K562 (cell line): ENCODE measurements around the gene RPS19. TPM values are rescaled to one million over a fixed set of nuclear protein-coding genes. Genes with fewer than 3 reads are reported as not detected.

ENCODE experiments used
- ATAC-seq: fragments of 200-7000 bp; cut with Tn5 transposase; 3 replicates; pipeline ENCODE4 v1.9.1; 2020; ENCODE audit warnings: moderate library complexity
- BruUV-seq: library from RNA; stranded (reverse); fragments of 400-500 nt; replicated peaks from 2 replicates; lab custom pipeline; 2021; lab: Mats Ljungman, UMichigan
- CTCF ChIA-PET: fragments of 300-600 bp; formaldehyde crosslinking; extraction: SDS; loops from one replicate; lab custom pipeline; 2021; ENCODE audit warnings: low intra/inter-chr PET ratio; lab: Yijun Ruan, JAX
- POLR2A ChIA-PET: fragments of 300-600, 350-650 bp; sonication (Branson Sonifier 250); formaldehyde crosslinking; extraction: SDS; loops from one replicate; lab custom pipeline; 2021; ENCODE audit warnings: antibody characterized with exemption, inconsistent platforms; lab: Yijun Ruan, JAX
- DNase-seq, 4 experiments: peaks; one replicate each; pipeline versions ENCODE4 v3.0.0 to v3.0.0-alpha.2; 2011 to 2018; ENCODE audit warnings: low spot score in 3 of 4, mixed read lengths in 3 of 4; ENCODE audit errors: extremely low read depth in 1 of 4
- FAIRE-seq: peaks from 2 replicates; lab custom pipeline; 2011; peaks lifted over from hg19 to GRCh38; lab: Jason Lieb, UNC
- H2AFZ ChIP-seq: 2 replicates; pipeline ENCODE4 v1.6.0; 2011; ENCODE audit warnings: low read depth, low read length, control low read depth, inconsistent platforms
- H3K27ac ChIP-seq: fragments of 200-600 bp; 3 replicates; pipeline ENCODE4 v1.8.0; 2011; ENCODE audit warnings: low read depth, mild to moderate bottlenecking, control low read depth, inconsistent platforms, low read length, moderate library complexity, mixed read lengths; ENCODE audit errors: extremely low read depth
- H3K27me3 ChIP-seq, 2 experiments: fragments of 300-600 bp in 1 of 2; 2 replicates in 1 of 2; 3 replicates in 1 of 2; pipeline versions ENCODE4 v1.6.0 to v1.8.0; 2011; ENCODE audit warnings: inconsistent platforms in 2 of 2, low read length in 2 of 2, mild to moderate bottlenecking in 1 of 2, mixed read lengths in 1 of 2, moderate library complexity in 1 of 2; ENCODE audit not compliant: control insufficient read depth in 2 of 2, insufficient read depth in 2 of 2
- H3K36me3 ChIP-seq: fragments of 300-600 bp; 3 replicates; pipeline ENCODE4 v1.8.0; 2011; ENCODE audit warnings: mild to moderate bottlenecking, low read length, inconsistent platforms; ENCODE audit not compliant: control insufficient read depth, insufficient read depth
- H3K4me1 ChIP-seq, 2 experiments: fragments of 200-600 bp in 1 of 2; replicated peaks in 1 of 2; 2 replicates in 1 of 2; 3 replicates in 1 of 2; pipeline versions ENCODE4 v1.5.1 to v1.8.0; 2011; ENCODE audit warnings: inconsistent platforms in 2 of 2, low read length in 2 of 2, mild to moderate bottlenecking in 1 of 2, mixed read lengths in 1 of 2, moderate library complexity in 1 of 2; ENCODE audit not compliant: control insufficient read depth in 2 of 2, insufficient read depth in 2 of 2
- H3K4me2 ChIP-seq: 2 replicates; pipeline ENCODE4 v1.6.1; 2011; ENCODE audit warnings: low read length, control low read depth, inconsistent platforms, mixed read lengths; ENCODE audit not compliant: insufficient read depth
- H3K4me3 ChIP-seq: fragments of 200-600 bp; sonication (generic), shearing (Covaris generic); 2 replicates; pipeline ENCODE4 v1.5.1; 2016; ENCODE audit warnings: control low read depth, inconsistent platforms
- H3K79me2 ChIP-seq: fragments of 200-600 bp; 3 replicates; pipeline ENCODE4 v1.8.0; 2011; ENCODE audit warnings: low read length, inconsistent platforms; ENCODE audit not compliant: control insufficient read depth, insufficient read depth
- H3K9ac ChIP-seq, 2 experiments: 2 replicates each; pipeline versions ENCODE4 v1.6.0 to v1.6.1; 2011; ENCODE audit warnings: low read depth in 2 of 2, low read length in 2 of 2, control low read depth in 1 of 2, inconsistent platforms in 1 of 2, mild to moderate bottlenecking in 1 of 2, mixed read lengths in 1 of 2; ENCODE audit not compliant: insufficient read depth in 1 of 2
- H3K9me1 ChIP-seq: one replicate; pipeline ENCODE4 v1.6.0; 2011; ENCODE audit warnings: inconsistent platforms, mild to moderate bottlenecking, low read length, moderate library complexity; ENCODE audit not compliant: control insufficient read depth, insufficient read depth
- H3K9me3 ChIP-seq: replicated peaks from 2 replicates; pipeline ENCODE4 v1.5.1; 2011; ENCODE audit warnings: low read depth, low read length, inconsistent platforms; ENCODE audit not compliant: control insufficient read depth, insufficient read depth
- H4K20me1 ChIP-seq: replicated peaks from 2 replicates; pipeline ENCODE4 v1.6.1; 2011; ENCODE audit warnings: low read length, inconsistent platforms, mixed read lengths; ENCODE audit not compliant: control insufficient read depth, insufficient read depth
- ATF4 ChIP-seq: fragments of 450-650 bp; formaldehyde crosslinking; IDR thresholded peaks from 2 replicates; pipeline ENCODE4 v1.4.0; 2022; ENCODE audit warnings: mild to moderate bottlenecking, moderate library complexity
- CHCHD3 ChIP-seq: fragments of 250-450 bp; sonication (Bioruptor Pico); IDR thresholded peaks from 2 replicates; pipeline ENCODE4 v2.1.2; 2022; ENCODE audit warnings: mild to moderate bottlenecking
- CTBP1 ChIP-seq: fragments of 450-650 bp; IDR thresholded peaks from 2 replicates; pipeline ENCODE4 v1.6.1; 2016; ENCODE audit warnings: borderline replicate concordance
- EP300 ChIP-seq: IDR thresholded peaks from 2 replicates; pipeline ENCODE4 v1.6.1; 2012; ENCODE audit warnings: low read length, improper control_type of control experiment
- ETV5 ChIP-seq: sonication (generic); formaldehyde crosslinking; IDR thresholded peaks from 2 replicates; pipeline ENCODE4 v1.4.0; 2020; ENCODE audit warnings: low read depth, mild to moderate bottlenecking, missing genetic modification reagents
- GTF2F1 ChIP-seq: IDR thresholded peaks from 2 replicates; pipeline ENCODE4 v1.6.1; 2011; ENCODE audit warnings: low read depth, low read length, improper control_type of control experiment
- LARP7 ChIP-seq: fragments of 450-650 bp; IDR thresholded peaks from 2 replicates; pipeline ENCODE4 v1.6.1; 2016
- POLR2G ChIP-seq: fragments of 200-400 bp; formaldehyde crosslinking; IDR thresholded peaks from 2 replicates; pipeline ENCODE4 v1.6.1; 2017; ENCODE audit warnings: low read depth, mild to moderate bottlenecking, antibody characterized with exemption, low read length, moderate library complexity
- RHOXF2B ChIP-seq: fragments of 250-450 bp; sonication (Bioruptor Pico); conservative IDR thresholded peaks from 2 replicates; pipeline ENCODE4 v1.5.1; 2021
- TAF1 ChIP-seq: IDR thresholded peaks from 2 replicates; pipeline ENCODE4 v1.6.1; 2011; ENCODE audit warnings: mild to moderate bottlenecking, low read length, moderate library complexity; ENCODE audit not compliant: insufficient read depth, control insufficient read depth, severe bottlenecking; ENCODE audit errors: extremely low read depth
- TCF15 ChIP-seq: fragments of 250-450 bp; sonication (Bioruptor Pico); IDR thresholded peaks from 2 replicates; pipeline ENCODE4 v1.8.0; 2022; ENCODE audit warnings: moderate library complexity, mild to moderate bottlenecking, inconsistent platforms
- WGBS: fragments of 100-300 bp; shearing (Covaris generic); methylation state at CpG from one replicate; pipeline ENCODE4 v1.1.6; 2016; ENCODE audit warnings: low coverage, mixed read lengths; ENCODE audit not compliant: insufficient coverage; ENCODE audit errors: missing lambda C conversion rate; 5-methylcytosine and 5-hydroxymethylcytosine counted together
- in situ Hi-C: fragments of 300-500 bp; cut with MboI; formaldehyde crosslinking; loops from 4 replicates; pipeline ENCODE4 v1.15.0; 2018; ENCODE audit warnings: inconsistent platforms, mixed read lengths
- intact Hi-C: fragments of 100-400 bp; cut with micrococcal nuclease; formaldehyde crosslinking; loops from 2 replicates; pipeline ENCODE4 v1.14.2; 2022
- polyA plus RNA-seq, 8 experiments: library from polyadenylated mRNA; depleted of rRNA in 4 of 8; stranded (reverse) in 5 of 8; unstranded in 3 of 8; fragments of >200 nt; fragmentation: Nextera tagmentation in 2 of 8; fragmentation: Illumina TruSeq in 1 of 8; extraction: Ambion mirVana in 2 of 8; extraction: Trizol in 1 of 8; gene quantifications; 2 replicates each; pipeline versions ENCODE4 v1.2.1 to v1.2.3, GENCODE V29; 2011 to 2014; ENCODE audit warnings: inconsistent platforms in 1 of 8, missing spikeins in 1 of 8
- total RNA-seq, 7 experiments: library from RNA; depleted of rRNA in 6 of 7; stranded (reverse); fragments of >200 nt in 6 of 7; fragmentation: Illumina TruSeq in 2 of 7; extraction: Trizol in 2 of 7; gene quantifications; 2 replicates each; pipeline versions ENCODE4 v1.2.1 to v1.2.3, GENCODE V29; 2011 to 2021; ENCODE audit warnings: low replicate concordance in 1 of 7

Gene RPS19
- total and polyA plus RNA-seq, 9 of the 15 experiments (the other 6 are each of a cell fraction or from before 2014, with no cell fraction given) = 1,964 to 3,408 (median 2,747) TPM

GRCh38 chr19:41901707-41902360 lies 41.8 kb downstream of the RPS19 start:
- TF ChIP-seq RHOXF2B (CRISPR knock-in tag) (no peak), POLR2G (peak; percentile 35; the same call in 1 of the 2 replicates)
- no TSS peak for BruUV-seq
- no peak overlapping the region for H3K4me2 ChIP-seq
- peaks cover 87% of the 10 kb centered on the region for H3K36me3 ChIP-seq
- no peaks in the 10 kb centered on the region for H3K27me3 ChIP-seq
- ChIA-PET CTCF (no interaction called here), POLR2A (interaction anchor here (1.2 to 2.3 kb wide), 2 partner anchors 10 to 17 kb away, joined by 5 to 11 read pairs; no protein-coding TSS in a partner anchor)
- peak overlapping the region in 1 of 2 experiments; percentile 17; a peak in 1 of 4 replicates for H3K9ac ChIP-seq
- no peaks in the 10 kb centered on the region for H3K79me2 ChIP-seq
- no peak overlapping the region for H2AFZ ChIP-seq
- WGBS = 96% methylated on average over 19 of the region's 21 CpGs
- H3K4me3 ChIP-seq = no peak overlapping the region
- FAIRE-seq (no peak), ATAC-seq (no peak), DNase-seq (no peak)
- H4K20me1 ChIP-seq = no peaks in the 10 kb centered on the region
- H3K9me3 ChIP-seq = no peaks in the 10 kb centered on the region
- H3K4me1 ChIP-seq = peaks cover 0 to 27% of the 10 kb centered on the region in 2 experiments; a peak in 2 of 5 replicates
- in situ Hi-C loops = no loop called here
- intact Hi-C loops = no loop called here
- H3K27ac ChIP-seq = no peak overlapping the region
- peaks cover 4% of the 10 kb centered on the region for H3K9me1 ChIP-seq

GRCh38 chr19:41902594-41902993 lies 42.5 kb downstream of the RPS19 start:
- Histone ChIP-seq H3K27ac (no peak overlapping the region), H3K4me3 (no peak overlapping the region), H3K27me3 (no peaks in the 10 kb centered on the region), H3K9me3 (no peaks in the 10 kb centered on the region), H3K9ac (no peak overlapping the region), H3K9me1 (peaks cover 4% of the 10 kb centered on the region)
- ATAC-seq = no peak
- WGBS = 95% methylated on average over 16 of the region's 17 CpGs
- in situ Hi-C loops = no loop called here
- no TSS peak for BruUV-seq
- FAIRE-seq = no peak
- CTCF ChIA-PET = no interaction called here
- TF ChIP-seq TCF15 (CRISPR knock-in tag) (no peak), ATF4 (CRISPR knock-in tag) (no peak), LARP7 (no peak), CHCHD3 (CRISPR knock-in tag) (no peak), GTF2F1 (no peak), TAF1 (no peak), CTBP1 (no peak), EP300 (no peak), ETV5 (CRISPR knock-in tag) (no peak)
- TF ChIP-seq, all 486 proteins: peak for 0
- POLR2A ChIA-PET = interaction anchor here (0.6 to 1.2 kb wide), 3 partner anchors 18 to 48 kb away, joined by 3 to 5 read pairs (median 3); partner anchors contain the start of gene RPS19
- H2AFZ ChIP-seq = no peak overlapping the region
- no peaks in the 10 kb centered on the region for H3K79me2 ChIP-seq
- intact Hi-C loops = no loop called here
- peaks cover 0 to 31% of the 10 kb centered on the region in 2 experiments; a peak in 2 of 5 replicates for H3K4me1 ChIP-seq
- H3K4me2 ChIP-seq = no peak overlapping the region
- H3K36me3 ChIP-seq = peaks cover 84% of the 10 kb centered on the region
- H4K20me1 ChIP-seq = no peaks in the 10 kb centered on the region
- no peak for DNase-seq
